GM18520 (cell line): Measurements from ENCODE around the gene GGT6.
"Not testable (repeated sequence)": the region's sequence is repeated elsewhere in the genome, so short reads cannot be mapped to it uniquely, and the experiment has no call there.

Experiments
- ATAC-seq: cut with Tn5 transposase; IDR thresholded peaks from one replicate; pipeline ENCODE4 v1.9.1; 2021; ENCODE audit not compliant: unreplicated experiment

GGT6 gene

GRCh38 chr17:4592240-4593005 lies 32.0 kb upstream of the GGT6 start:
- ATAC-seq: no peak

- ATAC-seq: no peak
Measured at GRCh38 chr17:4591529-4591928, 31.2 kb upstream of the GGT6 start.

- no peak for ATAC-seq
Measured at GRCh38 chr17:4590981-4591453, 30.6 kb upstream of the GGT6 start.

GRCh38 chr17:4590042-4590441 lies 29.7 kb upstream of the GGT6 start:
- not testable (repeated sequence) for ATAC-seq

DNA sequence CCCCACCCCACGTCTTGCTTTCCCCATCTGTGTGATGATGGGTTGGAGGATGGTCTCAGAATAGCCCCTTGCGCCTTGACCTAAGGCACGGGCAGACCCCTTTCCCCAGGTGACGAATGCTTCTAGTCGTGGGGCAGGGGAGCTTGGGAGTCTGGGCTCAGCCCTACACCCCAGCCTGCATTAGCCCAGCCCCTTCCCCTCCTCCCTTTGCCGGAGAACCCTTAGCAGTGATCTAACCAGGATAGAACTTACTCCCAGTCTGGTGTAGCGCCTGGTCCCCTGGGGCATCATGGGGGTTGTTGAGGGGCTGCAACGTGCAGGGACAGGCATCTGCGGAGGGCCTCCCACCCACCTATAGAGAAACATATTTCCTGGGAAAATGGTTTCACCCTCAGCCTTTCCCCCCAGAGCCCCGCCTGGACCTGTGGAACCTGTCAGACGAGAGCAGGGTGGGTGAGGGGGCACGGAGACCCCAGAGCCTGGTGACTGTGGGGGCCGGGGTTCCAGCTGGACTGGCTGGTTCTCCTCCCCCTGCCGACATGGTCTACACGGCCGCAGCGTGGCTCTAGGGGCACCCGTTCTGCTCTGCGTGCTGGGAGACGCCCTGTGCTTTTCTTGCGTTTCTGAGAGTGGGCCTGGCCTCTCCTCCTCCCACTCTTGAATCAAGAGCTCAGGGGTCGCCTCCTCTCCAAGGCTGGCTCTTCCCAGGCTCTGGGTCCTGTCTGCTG lies 28.7 kb upstream of the GGT6 start:
- no peak for ATAC-seq

GRCh38 chr17:4588391-4588790 lies 28.0 kb upstream of the GGT6 start:
- no peak for ATAC-seq

- no peak for ATAC-seq
Measured at GRCh38 chr17:4587803-4588202, 27.4 kb upstream of the GGT6 start.

DNA sequence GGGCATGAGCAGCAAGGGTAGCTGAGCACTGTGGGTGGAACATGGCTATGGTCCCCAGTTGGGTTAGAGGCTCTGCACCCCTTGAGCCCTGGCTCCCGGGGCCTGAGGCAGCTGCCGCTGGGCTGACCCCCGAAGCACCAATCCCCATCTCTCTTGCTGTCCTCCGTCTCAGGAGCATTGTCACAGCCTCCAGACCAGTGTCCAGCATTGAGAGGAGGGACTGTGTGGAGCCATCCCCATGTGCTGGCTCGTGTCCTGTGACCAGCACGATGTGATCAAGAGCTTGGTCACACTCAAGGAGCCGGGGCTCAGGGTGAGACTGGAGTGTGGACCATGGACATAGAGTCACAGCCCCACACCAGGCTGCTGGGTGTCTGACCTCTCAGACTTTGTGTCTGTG lies 26.8 kb upstream of the GGT6 start:
- no peak for ATAC-seq

DNA sequence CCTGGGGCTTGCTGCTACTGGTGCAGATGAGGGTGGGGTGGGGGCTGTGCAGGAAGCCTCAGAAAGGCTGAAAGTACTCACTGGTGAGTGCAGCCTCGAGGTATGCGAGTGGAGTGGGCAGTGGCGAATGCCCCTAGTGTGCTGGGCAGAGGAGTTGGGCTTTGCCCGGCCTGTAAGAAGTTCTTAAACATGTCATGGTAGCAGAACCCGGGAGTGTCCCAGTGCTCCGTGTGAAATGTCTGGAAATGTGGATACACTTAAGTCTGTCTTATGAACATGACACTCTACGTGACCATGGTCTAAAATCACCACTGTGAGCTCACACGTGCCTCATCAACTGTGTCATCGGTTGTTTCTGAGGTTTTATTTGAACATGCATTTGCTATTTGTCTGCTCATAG lies 25.7 kb upstream of the GGT6 start:
- ATAC-seq: no peak

- ATAC-seq: no peak
Measured at GRCh38 chr17:4585638-4585994, 25.2 kb upstream of the GGT6 start.

- ATAC-seq: no peak
Measured at GRCh38 chr17:4584917-4585637, 24.7 kb upstream of the GGT6 start.

GRCh38 chr17:4584101-4584916 lies 23.9 kb upstream of the GGT6 start, which contains the start of gene SMTNL2:
Gene SMTNL2, plus strand, starts transcription at chr17:4584529. Its CDS starts 77 bp downstream, at chr17:4584606.
- no peak for ATAC-seq

GRCh38 chr17:4583782-4584100 lies 23.4 kb upstream of the GGT6 start:
- no peak for ATAC-seq

DNA sequence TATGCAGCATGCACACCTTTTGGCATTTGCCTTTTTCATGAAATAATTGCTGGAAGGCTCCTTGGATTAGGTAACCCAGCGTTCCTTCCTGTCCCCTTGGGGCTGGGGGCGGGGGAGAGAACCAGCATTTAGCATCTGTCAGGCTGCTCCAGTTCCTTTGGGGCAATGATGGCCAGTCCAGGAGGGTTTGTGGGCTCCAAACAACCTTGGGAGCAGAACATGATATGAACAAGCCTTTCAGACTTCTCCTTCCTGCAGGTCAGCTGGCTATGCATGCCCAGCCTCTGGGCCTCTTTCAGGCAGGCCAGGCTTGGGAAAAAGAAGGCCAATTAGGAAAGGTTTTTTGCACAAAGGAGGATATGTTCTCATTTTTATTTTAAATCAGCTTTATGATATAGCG lies 22.8 kb upstream of the GGT6 start:
- no peak for ATAC-seq

- no peak for ATAC-seq
Measured at GRCh38 chr17:4582691-4583090, 22.3 kb upstream of the GGT6 start.

DNA sequence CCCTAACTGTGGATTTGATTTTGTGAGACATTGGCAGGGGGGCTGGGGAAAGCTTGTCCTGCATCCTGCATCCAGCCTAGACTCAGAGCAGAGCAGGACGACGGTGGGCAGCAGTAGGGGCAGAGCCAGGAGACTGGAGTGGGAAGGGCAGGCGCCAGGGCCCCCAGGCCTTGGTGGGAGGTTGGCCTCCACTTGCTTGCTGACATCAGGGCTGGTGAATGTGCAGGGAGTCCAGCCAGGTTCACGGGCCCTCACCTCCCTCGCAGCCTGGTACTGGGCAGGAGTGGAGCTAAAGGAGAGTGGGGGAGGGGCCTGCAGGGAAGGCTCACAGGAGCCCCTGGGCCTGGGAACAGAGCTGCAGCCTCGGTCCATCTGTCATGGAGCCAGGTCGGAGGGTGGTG lies 21.7 kb upstream of the GGT6 start:
- ATAC-seq: no peak

GRCh38 chr17:4580291-4580690 lies 19.9 kb upstream of the GGT6 start:
- no peak for ATAC-seq

DNA sequence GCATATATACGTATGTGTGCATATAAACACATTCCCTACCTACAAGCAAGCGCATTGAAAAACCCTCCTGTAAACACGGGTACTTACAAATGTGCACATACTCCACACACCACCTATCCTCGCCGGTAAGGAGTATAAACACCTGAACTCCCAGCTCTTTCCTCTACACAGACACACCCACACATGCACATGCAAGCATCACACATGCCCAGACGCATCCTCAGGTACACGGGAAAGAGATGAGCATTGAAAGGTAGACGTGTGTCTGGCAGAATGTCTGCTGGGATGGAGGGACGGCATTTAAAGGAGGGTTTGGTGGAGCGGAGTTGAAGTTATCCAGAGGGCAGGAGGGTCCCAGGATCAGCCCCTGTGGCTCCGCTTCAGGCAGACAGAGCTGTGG lies 19.3 kb upstream of the GGT6 start:
- ATAC-seq: no peak

DNA sequence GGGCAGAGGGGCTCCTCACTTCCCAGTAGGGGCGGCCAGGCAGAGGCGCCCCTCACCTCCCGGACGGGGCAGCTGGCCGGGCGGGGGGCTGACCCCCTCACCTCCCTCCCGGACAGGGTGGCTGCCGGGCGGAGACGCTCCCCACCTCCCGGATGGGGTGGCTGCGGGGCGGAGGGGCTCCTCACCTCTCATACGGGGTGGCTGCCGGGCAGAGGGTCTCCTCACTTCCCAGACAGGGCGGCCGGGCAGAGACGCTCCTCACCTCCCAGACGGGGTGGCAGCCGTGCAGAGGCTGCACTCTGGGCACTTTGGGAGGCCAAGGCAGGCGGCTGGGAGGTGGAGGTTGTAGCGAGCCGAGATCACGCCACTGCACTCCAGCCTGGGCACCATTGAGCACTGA lies 18.0 kb upstream of the GGT6 start:
- ATAC-seq: not testable (repeated sequence)

GRCh38 chr17:4577386-4577993 lies 17.1 kb upstream of the GGT6 start:
- ATAC-seq: no peak
